ENCODE results near the gene GTPBP4.
"Not testable (repeated sequence)": the region's sequence is repeated elsewhere in the genome, so short reads cannot be mapped to it uniquely, and the experiment has no call there.

Gene GTPBP4

DNA sequence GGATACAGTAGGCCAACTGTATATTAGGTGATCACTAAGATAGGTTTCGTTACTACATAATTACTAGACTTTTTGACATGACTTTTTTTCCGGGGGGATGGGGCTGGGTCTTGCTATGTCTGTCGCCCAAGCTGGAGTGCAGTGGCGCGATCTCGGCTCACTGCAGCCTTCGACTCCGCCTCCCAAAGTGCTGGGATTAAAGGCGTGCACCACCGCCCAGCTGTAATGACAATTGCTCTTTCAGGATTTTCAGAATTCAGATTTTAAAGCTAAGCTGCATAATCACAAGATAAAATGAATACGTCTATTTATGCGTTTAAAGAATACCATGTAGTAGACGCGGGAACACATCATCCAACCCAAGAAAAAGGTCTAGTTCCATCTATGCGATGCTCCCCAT, 59.7 kb downstream of the GTPBP4 start:
- peak overlapping the region; percentile 93 for H3K4me3 ChIP-seq (ENCODE audit: low read depth, low read length)
- DNase-seq (ENCODE audit: low read depth) = no peak

GRCh38 chr10:1048349-1048731, 60.1 kb downstream of the GTPBP4 start:
- H3K4me3 ChIP-seq (ENCODE audit: low read depth, low read length) = peak overlapping the region; percentile 93
- DNase-seq (ENCODE audit: low read depth) = no peak

GRCh38 chr10:1048732-1049424, 60.6 kb downstream of the GTPBP4 start, which contains the start of gene IDI1:
Gene IDI1, minus strand, starts transcription at chr10:1049119. Its CDS starts 116 bp downstream, at chr10:1049003.
- DNase-seq (ENCODE audit: low read depth) = peak; percentile 99
- H3K4me3 ChIP-seq (ENCODE audit: low read depth, low read length) = peak within 1 kb of the TSS; percentile 93

GRCh38 chr10:1049425-1049958, 61.3 kb downstream of the GTPBP4 start:
- no peak for DNase-seq (ENCODE audit: low read depth)
- H3K4me3 ChIP-seq (ENCODE audit: low read depth, low read length) = peak overlapping the region; percentile 93

DNA sequence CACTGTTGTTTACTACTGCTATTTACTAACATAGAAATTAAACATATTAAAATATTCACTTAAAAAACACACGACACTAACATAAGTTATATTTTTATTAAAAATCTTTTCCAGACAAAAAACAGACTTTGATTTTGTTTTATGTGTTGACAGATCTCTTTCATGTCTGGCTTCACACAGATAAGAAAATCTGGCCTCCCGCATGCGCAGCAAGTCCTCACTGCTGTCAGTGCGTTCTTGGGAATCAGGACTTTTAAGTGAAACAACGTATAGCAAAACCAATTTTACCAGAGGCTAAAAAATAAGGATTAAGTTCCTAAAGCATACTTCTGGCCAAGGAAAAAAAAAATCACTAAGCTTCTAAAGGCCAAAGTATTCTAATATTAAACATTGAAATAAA, 61.9 kb downstream of the GTPBP4 start:
- no peak for DNase-seq (ENCODE audit: low read depth)
- peak overlapping the region; percentile 93 for H3K4me3 ChIP-seq (ENCODE audit: low read depth, low read length)

GRCh38 chr10:1050554-1050953, 62.3 kb downstream of the GTPBP4 start:
- peak overlapping the region; percentile 93 for H3K4me3 ChIP-seq (ENCODE audit: low read depth, low read length)
- no peak for DNase-seq (ENCODE audit: low read depth)

GRCh38 chr10:1054684-1055083, 66.5 kb downstream of the GTPBP4 start:
- DNase-seq (ENCODE audit: low read depth) = no peak
- peak overlapping the region; percentile 0 for H3K4me3 ChIP-seq (ENCODE audit: low read depth, low read length)

DNA sequence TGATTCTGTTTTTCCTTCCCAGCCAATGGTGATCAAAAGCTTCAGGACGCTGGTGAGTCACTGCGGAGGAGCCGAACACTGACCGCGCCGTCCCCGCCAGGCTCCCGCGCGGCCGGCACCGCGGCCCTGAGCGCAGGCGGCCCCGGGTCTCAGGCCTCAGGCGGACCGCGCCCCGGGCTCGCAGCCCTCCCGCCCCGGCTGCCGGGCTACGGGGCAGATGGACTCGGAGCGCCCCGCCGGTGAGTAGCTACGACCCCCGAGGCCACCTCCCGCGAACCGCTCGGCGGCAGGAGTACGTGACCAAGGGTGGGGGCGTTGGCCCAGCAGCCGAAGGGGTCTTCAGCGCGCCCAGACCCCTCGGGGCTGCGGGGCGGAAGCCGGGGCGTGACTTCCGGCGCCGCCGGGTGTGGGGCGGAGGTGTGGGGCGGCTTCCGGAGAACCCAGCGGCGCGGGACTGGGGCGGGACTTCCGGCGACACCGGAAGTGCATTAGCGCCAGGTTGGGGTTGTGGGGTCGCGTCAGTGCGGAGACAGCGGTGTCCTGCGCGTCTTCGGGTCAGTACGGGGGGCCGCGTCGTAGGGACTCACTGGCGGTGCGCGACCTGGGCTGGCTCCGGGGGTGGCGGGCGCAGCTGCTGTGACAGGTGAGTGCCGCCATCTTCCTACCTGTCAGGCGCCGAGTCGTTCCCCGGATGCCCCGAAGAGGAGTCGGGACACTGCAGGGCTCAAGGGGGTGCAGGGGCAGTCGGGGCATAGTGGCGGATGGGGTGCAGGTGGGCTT, 68.3 kb downstream of the GTPBP4 start, which contains the start of gene WDR37:
Gene WDR37 (plus strand): TSS at position 60 of the 780 bp plus-strand sequence. CDS start 15,771 bp downstream, outside the sequence.
- peak; percentile 65 for DNase-seq (ENCODE audit: low read depth)

GRCh38 chr10:1057106-1057657, 68.9 kb downstream of the GTPBP4 start:
- H3K4me3 ChIP-seq (ENCODE audit: low read depth, low read length) = peak overlapping the region; percentile 79
- DNase-seq (ENCODE audit: low read depth) = no peak

More for the DNA sequence above, 68.3 kb downstream of the GTPBP4 start, which contains the start of gene WDR37:
- H3K4me3 ChIP-seq (ENCODE audit: low read depth, low read length) = peak within 1 kb of the TSS; percentile 79

GRCh38 chr10:1058017-1058416, 69.8 kb downstream of the GTPBP4 start:
- H3K4me3 ChIP-seq (ENCODE audit: low read depth, low read length) = no peak overlapping the region
- no peak for DNase-seq (ENCODE audit: low read depth)

DNA sequence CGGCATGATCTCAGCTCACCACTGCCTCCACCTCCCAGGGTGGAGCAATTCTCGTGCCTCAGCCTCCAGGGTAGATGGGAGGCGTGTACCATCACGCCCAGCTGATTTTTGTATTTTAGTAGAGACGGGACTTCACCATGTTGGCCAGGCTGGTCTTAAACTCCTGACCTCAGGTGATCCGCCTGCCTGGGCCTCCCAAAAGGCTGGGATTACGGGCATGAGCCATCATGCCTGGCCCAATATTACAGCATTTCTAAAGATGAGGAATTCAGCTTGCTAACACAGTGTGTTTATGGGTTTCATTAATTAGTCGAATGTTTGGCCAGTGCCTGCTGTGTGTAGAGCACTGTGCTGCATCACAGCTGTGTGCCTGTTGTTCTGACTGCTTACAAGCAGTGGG, 71.7 kb downstream of the GTPBP4 start:
- no peak overlapping the region for H3K4me3 ChIP-seq (ENCODE audit: low read depth, low read length)

GRCh38 chr10:1061930-1062774, 73.9 kb downstream of the GTPBP4 start:
- DNase-seq (ENCODE audit: low read depth) = no peak
- H3K4me3 ChIP-seq (ENCODE audit: low read depth, low read length) = no peak overlapping the region

More for the DNA sequence above, 71.7 kb downstream of the GTPBP4 start:
- DNase-seq (ENCODE audit: low read depth) = no peak

- no peak overlapping the region for H3K4me3 ChIP-seq (ENCODE audit: low read depth, low read length)
Measured at GRCh38 chr10:1063232-1063865, 75.1 kb downstream of the GTPBP4 start.

DNA sequence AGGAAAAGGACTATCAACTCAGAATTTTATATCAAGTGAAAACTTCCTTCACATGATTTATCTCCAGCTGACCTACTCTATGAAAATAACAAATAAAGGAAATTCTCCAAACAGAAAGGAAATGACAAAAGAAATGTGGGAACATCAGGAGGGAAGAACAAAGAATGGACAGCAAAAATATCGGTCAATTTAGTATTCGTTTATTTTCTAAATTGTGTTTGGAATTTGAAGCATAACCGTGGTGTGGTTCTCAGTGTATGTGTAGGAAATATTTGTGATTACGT, 76.7 kb downstream of the GTPBP4 start:
- DNase-seq (ENCODE audit: low read depth) = no peak
- no peak overlapping the region for H3K4me3 ChIP-seq (ENCODE audit: low read depth, low read length)

More at GRCh38 chr10:1063232-1063865, 75.1 kb downstream of the GTPBP4 start:
- DNase-seq (ENCODE audit: low read depth) = no peak

DNA sequence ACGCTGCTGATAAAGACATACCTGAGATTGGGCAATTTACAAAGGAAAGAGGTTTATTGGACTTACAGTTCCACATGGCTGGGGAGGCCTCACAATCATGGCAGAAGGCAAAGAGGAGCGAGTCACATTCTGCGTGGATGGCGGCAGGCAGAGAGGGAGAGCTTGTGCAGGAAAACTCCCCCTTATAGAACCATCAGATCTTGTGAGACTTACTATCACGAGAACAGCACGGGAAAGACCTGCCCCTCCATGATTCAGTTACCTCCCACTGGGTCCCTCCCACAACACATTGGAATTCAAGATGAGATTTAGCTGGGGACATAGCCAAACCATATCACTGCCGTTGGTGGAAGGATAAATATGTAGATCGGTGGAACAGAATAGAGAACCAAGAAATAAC, 78.5 kb downstream of the GTPBP4 start:
- H3K4me3 ChIP-seq (ENCODE audit: low read depth, low read length); DNase-seq (ENCODE audit: low read depth): not testable (repeated sequence)

- no peak overlapping the region for H3K4me3 ChIP-seq (ENCODE audit: low read depth, low read length)
- DNase-seq (ENCODE audit: low read depth) = no peak
Measured at GRCh38 chr10:1068380-1069361, 80.4 kb downstream of the GTPBP4 start.

All from skeletal muscle cell (primary cell).